ENCODE results near the gene KIAA1217.

KIAA1217 gene

DNA sequence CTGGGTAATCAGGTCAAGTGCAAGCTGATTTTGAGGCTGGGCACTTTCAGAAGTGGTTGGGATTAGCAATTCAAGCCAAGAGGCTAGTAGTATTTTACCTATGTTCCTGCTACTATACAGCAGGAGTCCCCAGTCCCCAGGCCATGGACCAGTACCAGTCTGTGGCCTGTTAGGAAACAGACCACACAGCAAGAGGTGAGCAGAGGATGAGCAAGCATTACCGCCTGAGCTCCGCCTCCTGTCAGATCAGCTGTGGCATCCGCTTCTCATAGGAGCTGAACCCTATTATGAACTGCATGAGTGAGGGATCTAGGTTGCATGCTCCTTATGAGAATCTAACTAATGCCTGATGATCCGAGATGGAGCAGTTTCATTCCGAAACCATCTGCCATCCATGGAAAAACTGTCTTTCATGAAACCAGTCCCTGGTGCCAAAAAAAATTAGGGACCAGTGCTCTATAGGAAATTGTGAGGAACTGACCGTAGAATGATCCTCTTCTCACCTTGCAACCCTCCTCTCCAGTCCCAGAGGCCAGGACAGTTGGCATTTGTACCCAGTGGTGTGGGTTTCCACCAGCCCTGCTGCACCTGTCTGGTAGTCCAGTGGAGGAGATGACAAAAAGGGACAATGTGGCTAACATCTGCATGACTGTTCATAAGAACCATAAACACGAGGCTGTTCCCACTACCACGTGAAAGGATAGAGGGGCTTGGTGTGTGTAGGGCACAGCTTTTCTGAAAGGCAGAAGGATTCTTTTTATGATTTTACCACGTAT, 172.5 kb downstream of the KIAA1217 start:
- TF ChIP-seq, protein P1, sequence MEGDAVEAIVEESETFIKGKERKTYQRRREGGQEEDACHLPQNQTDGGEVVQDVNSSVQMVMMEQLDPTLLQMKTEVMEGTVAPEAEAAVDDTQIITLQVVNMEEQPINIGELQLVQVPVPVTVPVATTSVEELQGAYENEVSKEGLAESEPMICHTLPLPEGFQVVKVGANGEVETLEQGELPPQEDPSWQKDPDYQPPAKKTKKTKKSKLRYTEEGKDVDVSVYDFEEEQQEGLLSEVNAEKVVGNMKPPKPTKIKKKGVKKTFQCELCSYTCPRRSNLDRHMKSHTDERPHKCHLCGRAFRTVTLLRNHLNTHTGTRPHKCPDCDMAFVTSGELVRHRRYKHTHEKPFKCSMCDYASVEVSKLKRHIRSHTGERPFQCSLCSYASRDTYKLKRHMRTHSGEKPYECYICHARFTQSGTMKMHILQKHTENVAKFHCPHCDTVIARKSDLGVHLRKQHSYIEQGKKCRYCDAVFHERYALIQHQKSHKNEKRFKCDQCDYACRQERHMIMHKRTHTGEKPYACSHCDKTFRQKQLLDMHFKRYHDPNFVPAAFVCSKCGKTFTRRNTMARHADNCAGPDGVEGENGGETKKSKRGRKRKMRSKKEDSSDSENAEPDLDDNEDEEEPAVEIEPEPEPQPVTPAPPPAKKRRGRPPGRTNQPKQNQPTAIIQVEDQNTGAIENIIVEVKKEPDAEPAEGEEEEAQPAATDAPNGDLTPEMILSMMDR (IDR thresholded peaks at IDR 0.05; ENCODE audit: extremely low read depth, missing control alignments) = no peak
- DNase-seq (ENCODE audit: low spot score) = no peak

DNA sequence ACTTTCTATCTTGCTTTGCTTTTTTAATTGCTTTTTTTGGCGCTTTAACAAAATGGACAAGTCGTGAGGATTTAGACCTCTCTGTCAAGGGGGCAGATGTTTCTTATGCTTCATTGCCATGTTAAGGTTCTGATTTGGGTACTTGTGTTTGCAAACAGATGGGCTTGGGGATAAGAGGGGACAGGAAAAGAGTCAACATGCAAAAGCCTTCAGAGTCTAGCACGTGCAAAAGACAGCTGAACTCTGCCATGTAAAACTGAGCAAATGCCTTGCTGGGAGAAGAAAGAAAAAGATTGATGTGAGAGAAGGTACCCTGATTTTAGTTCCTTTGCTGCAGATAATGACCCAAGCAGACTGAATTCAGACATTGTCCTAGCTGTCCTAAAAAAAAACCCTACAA, 173.1 kb downstream of the KIAA1217 start:
- no peak for DNase-seq (ENCODE audit: low spot score)
- TF ChIP-seq, protein P1 (IDR thresholded peaks at IDR 0.05; ENCODE audit: extremely low read depth, missing control alignments) = no peak

DNA sequence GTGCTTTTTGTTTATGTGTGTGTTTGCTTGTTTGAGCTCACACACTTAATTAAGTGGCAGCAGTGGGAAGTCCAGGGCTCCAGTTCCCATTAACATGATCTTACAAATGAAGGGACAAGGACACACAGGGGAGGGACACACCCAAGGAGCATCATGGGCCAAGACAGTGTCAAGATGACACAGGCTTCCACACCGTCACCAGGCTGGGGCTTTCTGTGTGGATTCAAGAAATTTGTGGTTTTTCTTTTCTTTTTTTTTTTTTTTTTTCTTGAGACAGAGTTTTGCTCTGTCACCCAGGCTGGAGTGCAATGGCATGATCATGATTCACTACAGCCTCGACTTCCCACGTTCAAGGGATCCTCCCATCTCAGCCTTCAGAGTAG, 173.6 kb downstream of the KIAA1217 start:
- DNase-seq (ENCODE audit: low spot score) = peak; percentile 19
- TF ChIP-seq, protein P1 (IDR thresholded peaks at IDR 0.05; ENCODE audit: extremely low read depth, missing control alignments) = no peak

DNA sequence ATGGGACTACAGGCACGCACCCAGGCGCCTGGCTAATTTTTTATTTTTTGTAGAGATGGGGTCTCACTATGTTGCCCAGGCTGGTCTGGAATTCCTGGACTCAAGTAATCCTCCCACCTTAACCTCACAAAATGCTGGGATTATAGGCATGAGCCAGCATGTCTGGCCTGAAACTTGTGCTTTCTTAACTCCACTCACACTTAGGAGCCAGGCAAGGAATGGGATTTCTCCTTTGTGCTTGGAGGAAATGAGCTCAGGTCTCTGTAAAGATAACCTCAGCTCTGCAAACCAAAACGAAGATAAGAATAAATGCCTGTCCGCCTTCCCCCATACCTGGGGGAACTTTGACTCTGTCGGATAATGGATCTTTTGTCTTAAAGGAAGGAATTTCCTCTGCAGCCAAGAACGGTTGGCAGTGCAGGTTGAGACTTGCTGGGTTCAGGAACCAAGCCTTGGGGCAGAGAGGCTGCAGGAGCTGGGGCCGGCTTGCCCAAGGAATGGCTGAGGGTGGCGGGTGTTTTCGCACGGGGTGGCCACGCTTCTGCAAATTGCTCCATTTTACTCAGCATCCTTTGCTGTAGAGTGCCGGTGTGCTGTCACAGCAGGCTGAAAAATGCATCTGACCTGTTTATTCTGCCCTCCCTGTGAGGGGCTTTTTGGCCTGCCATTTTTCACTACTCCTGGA, 174.2 kb downstream of the KIAA1217 start:
- peak; percentile 63 for DNase-seq (ENCODE audit: low spot score)
- TF ChIP-seq, protein P1 (IDR thresholded peaks at IDR 0.05; ENCODE audit: extremely low read depth, missing control alignments) = no peak

DNA sequence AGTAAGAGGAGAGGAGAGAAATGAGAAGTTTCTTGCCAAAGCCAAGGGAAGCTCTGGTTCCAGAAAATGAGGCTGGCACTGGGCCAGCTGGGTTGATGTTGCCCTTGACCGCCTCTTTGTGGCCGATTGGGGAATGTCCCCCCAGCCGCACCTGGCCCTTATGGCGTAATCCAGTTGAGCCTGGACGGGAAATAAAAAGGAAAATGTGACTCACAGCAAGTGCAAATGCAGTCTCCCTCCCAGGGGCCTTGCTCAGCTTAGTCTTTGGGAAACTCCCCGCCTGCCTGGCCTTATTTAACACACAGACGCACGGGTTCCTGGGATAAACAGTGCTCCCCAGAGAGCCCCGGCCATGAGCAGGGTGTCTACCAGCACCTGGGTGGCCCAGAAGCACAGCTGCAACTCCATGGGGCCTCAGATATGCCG, 174.8 kb downstream of the KIAA1217 start:
- TF ChIP-seq, protein P1 (IDR thresholded peaks at IDR 0.05; ENCODE audit: extremely low read depth, missing control alignments) = no peak
- DNase-seq (ENCODE audit: low spot score) = peak; percentile 80

DNA sequence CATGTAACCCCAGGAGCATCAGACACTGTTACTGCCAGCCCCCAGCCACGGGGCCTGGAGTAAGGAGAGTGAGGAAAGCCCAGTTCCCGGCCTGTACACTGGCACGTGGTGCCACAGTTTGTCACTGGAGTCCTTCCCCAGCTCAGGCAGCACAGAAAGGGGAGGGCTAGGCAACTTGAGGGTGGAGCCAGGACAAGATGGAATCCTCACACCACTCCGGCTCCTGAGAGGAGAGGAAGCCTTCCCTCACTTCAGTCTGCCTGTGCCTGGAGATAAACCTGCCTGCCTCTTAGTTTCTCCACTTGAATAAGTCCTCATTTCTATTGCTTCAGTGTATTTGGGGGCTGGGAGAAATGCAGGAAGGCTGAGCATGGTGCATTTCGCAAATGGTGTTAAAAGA, 176.0 kb downstream of the KIAA1217 start:
- TF ChIP-seq, protein P1 (IDR thresholded peaks at IDR 0.05; ENCODE audit: extremely low read depth, missing control alignments) = no peak
- DNase-seq (ENCODE audit: low spot score) = no peak

DNA sequence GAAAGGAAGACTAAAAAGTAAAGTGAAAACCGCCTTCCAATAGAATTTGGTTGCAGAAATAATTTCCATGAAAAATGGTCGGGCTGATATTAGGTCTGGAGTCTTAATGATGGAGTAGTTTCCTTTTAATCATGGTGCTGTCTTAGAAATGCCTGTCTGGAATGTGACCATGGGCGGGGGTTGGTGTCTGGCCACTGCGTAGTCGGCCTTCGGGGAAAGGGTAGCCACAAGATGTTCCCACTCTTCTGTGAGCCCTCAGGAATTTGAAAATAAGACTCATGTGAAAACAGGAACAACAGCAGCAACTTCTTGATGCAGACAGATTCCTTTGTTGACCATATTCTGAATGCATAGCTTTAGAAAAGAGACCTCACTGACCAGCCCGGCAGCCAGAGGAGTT, 176.8 kb downstream of the KIAA1217 start:
- DNase-seq (ENCODE audit: low spot score) = no peak
- TF ChIP-seq, protein P1 (IDR thresholded peaks at IDR 0.05; ENCODE audit: extremely low read depth, missing control alignments) = no peak

Measured in GM20000 (cell line).